GM12865 (cell line): ENCODE measurements around the gene KANSL1.
A peak's percentile ranks its signal among the peaks of the same experiment; 100 is the strongest.

ENCODE experiments used
- DNase-seq: peaks from one replicate; pipeline ENCODE4 v3.0.0; 2010; ENCODE audit warnings: low read depth
- H3K4me3 ChIP-seq: 2 replicates; pipeline ENCODE4 v1.5.1; 2011; ENCODE audit warnings: mild to moderate bottlenecking, low read depth, low read length, control low read depth
- TF ChIP-seq, protein P1 (sequence below): IDR thresholded peaks from 2 replicates; pipeline ENCODE4 v1.5.1; 2011; ENCODE audit warnings: low read length, control low read depth, low read depth, inconsistent platforms; ENCODE audit not compliant: insufficient read depth; ENCODE audit errors: missing control alignments

KANSL1 gene

GRCh38 chr17:46144246-46144645 is 49.0 kb downstream of the KANSL1 start:
- TF ChIP-seq, protein P1, sequence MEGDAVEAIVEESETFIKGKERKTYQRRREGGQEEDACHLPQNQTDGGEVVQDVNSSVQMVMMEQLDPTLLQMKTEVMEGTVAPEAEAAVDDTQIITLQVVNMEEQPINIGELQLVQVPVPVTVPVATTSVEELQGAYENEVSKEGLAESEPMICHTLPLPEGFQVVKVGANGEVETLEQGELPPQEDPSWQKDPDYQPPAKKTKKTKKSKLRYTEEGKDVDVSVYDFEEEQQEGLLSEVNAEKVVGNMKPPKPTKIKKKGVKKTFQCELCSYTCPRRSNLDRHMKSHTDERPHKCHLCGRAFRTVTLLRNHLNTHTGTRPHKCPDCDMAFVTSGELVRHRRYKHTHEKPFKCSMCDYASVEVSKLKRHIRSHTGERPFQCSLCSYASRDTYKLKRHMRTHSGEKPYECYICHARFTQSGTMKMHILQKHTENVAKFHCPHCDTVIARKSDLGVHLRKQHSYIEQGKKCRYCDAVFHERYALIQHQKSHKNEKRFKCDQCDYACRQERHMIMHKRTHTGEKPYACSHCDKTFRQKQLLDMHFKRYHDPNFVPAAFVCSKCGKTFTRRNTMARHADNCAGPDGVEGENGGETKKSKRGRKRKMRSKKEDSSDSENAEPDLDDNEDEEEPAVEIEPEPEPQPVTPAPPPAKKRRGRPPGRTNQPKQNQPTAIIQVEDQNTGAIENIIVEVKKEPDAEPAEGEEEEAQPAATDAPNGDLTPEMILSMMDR = no peak
- H3K4me3 ChIP-seq = peak overlapping the region; percentile 14; the same call in 1 of the 2 replicates
- DNase-seq = peak; percentile 41

DNA sequence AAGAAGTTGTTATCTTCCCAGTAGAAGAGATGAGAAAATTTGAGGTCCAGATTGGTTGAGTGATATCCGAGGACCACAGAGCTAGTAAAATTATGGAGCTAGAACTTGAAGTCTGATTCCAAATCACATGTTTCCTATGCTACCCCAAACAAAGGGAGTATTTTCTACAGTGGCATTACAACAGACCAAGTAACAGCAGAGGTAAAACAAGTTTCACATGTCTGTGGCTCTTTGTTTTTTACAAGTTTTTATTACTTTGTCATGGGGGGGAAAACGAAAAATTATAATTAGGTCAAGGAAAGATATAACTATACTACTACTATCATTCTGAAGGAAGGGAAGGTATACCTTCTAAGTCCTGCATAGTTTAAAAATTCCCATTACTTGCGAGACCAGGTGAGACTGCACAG is 49.4 kb downstream of the KANSL1 start:
- no peak for DNase-seq
- peak overlapping the region; percentile 14; the same call in 1 of the 2 replicates for H3K4me3 ChIP-seq
- TF ChIP-seq, protein P1 = no peak

DNA sequence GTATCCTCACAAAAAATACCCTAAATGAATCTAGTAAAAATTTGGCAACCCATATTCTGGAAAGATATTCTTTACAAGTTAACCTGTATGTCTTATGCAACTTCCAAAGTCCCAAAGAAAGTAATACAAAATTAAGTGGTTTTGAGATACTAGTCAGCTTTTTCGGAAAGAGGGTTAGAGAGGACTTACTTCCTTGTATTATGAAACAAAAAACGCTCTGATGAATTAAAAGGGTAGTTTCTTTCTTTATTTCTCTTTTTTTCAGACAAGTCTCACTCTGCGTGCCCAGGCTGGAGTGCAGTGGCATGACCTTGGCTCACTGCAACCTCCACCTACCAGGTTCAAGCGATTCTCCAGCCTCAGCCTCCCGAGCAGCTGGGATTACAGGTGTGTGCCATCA is 51.6 kb downstream of the KANSL1 start:
- DNase-seq = peak; percentile 60
- H3K4me3 ChIP-seq = peak overlapping the region; percentile 13; the same call in 1 of the 2 replicates
- TF ChIP-seq, protein P1 = no peak

- TF ChIP-seq, protein P1 = no peak
- DNase-seq = no peak
- no peak overlapping the region for H3K4me3 ChIP-seq
Measured at GRCh38 chr17:46140645-46141197, 52.5 kb downstream of the KANSL1 start.

GRCh38 chr17:46139432-46140210 is 53.6 kb downstream of the KANSL1 start:
- peak; percentile 41 for DNase-seq
- peak overlapping the region; percentile 4; the same call in 1 of the 2 replicates for H3K4me3 ChIP-seq
- TF ChIP-seq, protein P1 = no peak

DNA sequence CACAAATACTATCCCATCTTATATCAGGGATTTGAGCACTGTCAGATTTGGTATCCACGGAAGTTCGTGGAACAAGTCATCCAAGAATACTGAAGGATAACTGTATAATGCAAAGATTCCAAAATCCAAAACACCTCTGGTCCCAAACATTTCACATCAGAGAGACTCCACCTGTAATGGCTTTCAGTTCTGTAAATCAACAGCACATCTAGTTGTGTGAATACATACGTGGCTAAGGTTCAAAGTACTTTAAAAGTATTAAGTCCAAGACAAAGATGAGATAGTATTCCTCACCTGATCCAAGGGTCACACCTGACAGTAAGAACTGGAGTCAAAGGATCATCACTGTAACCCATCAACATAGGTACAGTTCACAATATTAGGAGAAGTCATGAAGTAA is 54.8 kb downstream of the KANSL1 start:
- DNase-seq = no peak
- TF ChIP-seq, protein P1 = no peak
- H3K4me3 ChIP-seq = no peak overlapping the region
